Keratinocyte (primary cell): ENCODE results near the gene ITPR2.

Experiments
- EZH2 ChIP-seq: IDR thresholded peaks from one replicate; pipeline ENCODE4 v1.6.1; 2012; ENCODE audit warnings: inconsistent platforms, mild to moderate bottlenecking, low read length, moderate library complexity
- TF ChIP-seq, protein P1 (sequence below), 3 experiments: IDR thresholded peaks in 1 of 3; conservative IDR thresholded peaks in 1 of 3; optimal IDR thresholded peaks in 1 of 3; 2 replicates in 2 of 3; 3 replicates in 1 of 3; pipeline versions ENCODE3 to v1.5.1; 2011; ENCODE audit warnings: low read length in 3 of 3, mild to moderate bottlenecking in 3 of 3, moderate library complexity in 2 of 3, control low read depth in 1 of 3, inconsistent platforms in 1 of 3; ENCODE audit not compliant: insufficient read depth in 2 of 3; ENCODE audit errors: extremely low read depth in 1 of 3

DNA sequence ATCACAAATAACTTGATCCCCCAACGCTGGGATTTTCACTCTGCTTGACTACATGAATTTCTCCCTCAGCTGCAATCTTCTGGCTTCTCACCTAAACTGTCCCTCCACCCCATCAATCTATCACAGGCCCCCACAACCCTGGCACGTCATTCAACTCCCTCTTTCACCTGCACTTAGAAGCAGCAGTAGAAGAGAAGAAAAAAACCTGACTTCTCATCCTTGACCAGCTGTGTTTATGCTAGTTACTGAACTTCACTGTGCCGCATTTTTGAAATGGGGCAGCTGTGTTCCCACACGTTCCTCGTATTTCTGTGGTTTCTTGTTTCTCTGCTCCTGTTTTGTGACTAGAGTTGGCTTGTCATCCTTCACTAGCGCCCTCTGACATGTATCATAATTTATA is 35.0 kb downstream of the ITPR2 start:
- TF ChIP-seq, protein P1, sequence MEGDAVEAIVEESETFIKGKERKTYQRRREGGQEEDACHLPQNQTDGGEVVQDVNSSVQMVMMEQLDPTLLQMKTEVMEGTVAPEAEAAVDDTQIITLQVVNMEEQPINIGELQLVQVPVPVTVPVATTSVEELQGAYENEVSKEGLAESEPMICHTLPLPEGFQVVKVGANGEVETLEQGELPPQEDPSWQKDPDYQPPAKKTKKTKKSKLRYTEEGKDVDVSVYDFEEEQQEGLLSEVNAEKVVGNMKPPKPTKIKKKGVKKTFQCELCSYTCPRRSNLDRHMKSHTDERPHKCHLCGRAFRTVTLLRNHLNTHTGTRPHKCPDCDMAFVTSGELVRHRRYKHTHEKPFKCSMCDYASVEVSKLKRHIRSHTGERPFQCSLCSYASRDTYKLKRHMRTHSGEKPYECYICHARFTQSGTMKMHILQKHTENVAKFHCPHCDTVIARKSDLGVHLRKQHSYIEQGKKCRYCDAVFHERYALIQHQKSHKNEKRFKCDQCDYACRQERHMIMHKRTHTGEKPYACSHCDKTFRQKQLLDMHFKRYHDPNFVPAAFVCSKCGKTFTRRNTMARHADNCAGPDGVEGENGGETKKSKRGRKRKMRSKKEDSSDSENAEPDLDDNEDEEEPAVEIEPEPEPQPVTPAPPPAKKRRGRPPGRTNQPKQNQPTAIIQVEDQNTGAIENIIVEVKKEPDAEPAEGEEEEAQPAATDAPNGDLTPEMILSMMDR (optimal IDR thresholded peaks at IDR 0.05 in 1 of 3, IDR thresholded peaks at IDR 0.05 in 1 of 3, conservative IDR thresholded peaks at IDR 0.05 in 1 of 3; ENCODE audit: extremely low read depth in 1 of 3, insufficient read depth in 2 of 3, low read length in 3 of 3) = no peak
- TF ChIP-seq EZH2 = no peak
